ENCODE data around the gene USP31. TPM values are rescaled to one million over a fixed set of nuclear protein-coding genes. Genes with fewer than 3 reads are reported as not detected.

USP31 gene
- total and polyA plus RNA-seq, 2 of the 13 experiments (the other 11 are each of a cell fraction or from before 2014, with no cell fraction given): 22.5 to 23.3 TPM

DNA sequence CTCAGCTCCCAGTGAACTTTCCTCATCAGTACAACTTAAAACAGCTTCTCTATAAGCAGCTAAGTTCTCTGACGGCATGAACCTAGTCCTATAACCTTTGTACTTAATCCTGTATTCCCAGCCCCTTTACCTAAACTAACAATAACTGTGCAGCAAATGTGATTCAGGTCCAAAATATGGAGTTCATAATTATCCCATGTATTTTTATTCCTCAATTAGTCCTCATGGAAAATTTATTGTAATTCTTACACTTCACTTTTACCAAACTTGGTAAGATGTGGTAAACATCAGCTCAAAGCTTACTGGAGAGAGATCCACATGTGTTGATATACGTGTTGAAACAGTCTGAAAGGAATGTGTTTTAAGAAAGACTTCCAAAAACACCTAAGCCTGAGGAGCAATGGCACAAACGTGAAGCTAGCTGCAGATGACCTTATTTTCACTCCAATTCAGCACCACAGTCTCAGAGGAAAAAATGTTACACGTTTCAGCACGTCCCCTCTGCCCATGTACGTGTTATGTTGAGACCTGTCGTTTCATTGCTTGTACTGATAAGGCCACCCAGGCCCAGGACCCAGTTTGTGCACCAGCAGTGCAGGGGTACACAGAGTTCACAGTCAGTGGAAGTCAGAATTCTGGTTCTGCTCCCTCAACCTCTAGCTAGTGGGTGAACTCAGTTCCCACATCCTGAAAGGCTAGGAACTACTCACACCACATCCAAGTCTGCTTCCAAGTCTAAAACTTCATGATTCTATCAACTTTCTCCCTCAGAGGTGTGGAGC, 7.1 kb downstream of the USP31 start (continued):
- TF ChIP-seq ZNF280D (CRISPR knock-in tag; IDR thresholded peaks at IDR 0.05) (no peak), ATF7-NPFF (CRISPR knock-in tag; IDR thresholded peaks at IDR 0.05; ENCODE audit: low read depth) (no peak), CENPT (CRISPR knock-in tag; IDR thresholded peaks at IDR 0.05; ENCODE audit: low read depth) (no peak), THRA (CRISPR knock-in tag; IDR thresholded peaks at IDR 0.05; ENCODE audit: borderline replicate concordance) (no peak), MLLT10 (CRISPR knock-in tag; IDR thresholded peaks at IDR 0.05) (no peak), GABPA (IDR thresholded peaks at IDR 0.05; ENCODE audit: low read depth, low read length) (no peak), GABPA (CRISPR knock-in tag; IDR thresholded peaks at IDR 0.05; ENCODE audit: low read depth) (no peak), HOXA3 (CRISPR knock-in tag; IDR thresholded peaks at IDR 0.05) (peak; percentile 56), ZNF597 (CRISPR knock-in tag; IDR thresholded peaks at IDR 0.05) (no peak), CENPBD1 (CRISPR knock-in tag; IDR thresholded peaks at IDR 0.05; ENCODE audit: borderline replicate concordance, low read depth) (no peak), ZKSCAN5 (CRISPR knock-in tag; IDR thresholded peaks at IDR 0.05) (no peak), MXI1 (IDR thresholded peaks at IDR 0.05; ENCODE audit: borderline replicate concordance, low read depth, low read length) (no peak), ZHX2 (IDR thresholded peaks at IDR 0.05; ENCODE audit: low read depth) (no peak), ZHX2 (CRISPR knock-in tag; IDR thresholded peaks at IDR 0.05; ENCODE audit: borderline replicate concordance) (no peak), ZNF678 (CRISPR knock-in tag; IDR thresholded peaks at IDR 0.05) (no peak), ZNF703 (CRISPR knock-in tag; IDR thresholded peaks at IDR 0.05; ENCODE audit: borderline replicate concordance) (no peak), BORCS8-MEF2B (CRISPR knock-in tag; IDR thresholded peaks at IDR 0.05) (no peak), ZNF205 (CRISPR knock-in tag; IDR thresholded peaks at IDR 0.05) (no peak)

All from HepG2 (cell line).